ENCODE data around the gene GIPR.

Gene GIPR

GRCh38 chr19:45646345-45646698 is 21.7 kb upstream of the GIPR start:
- H3K9me3 ChIP-seq (ENCODE audit: control insufficient read depth, low read length): no peaks in the 10 kb centered on the region
- no peaks in the 10 kb centered on the region for H3K36me3 ChIP-seq (ENCODE audit: control insufficient read depth, insufficient read depth, low read length)
- peak overlapping the region; percentile 53 for H3K4me3 ChIP-seq (ENCODE audit: insufficient read depth, low read depth, low read length, poor library complexity, severe bottlenecking)
- H3K27me3 ChIP-seq (replicated peaks; ENCODE audit: control insufficient read depth, insufficient read depth, low read length, poor library complexity, severe bottlenecking): no peaks in the 10 kb centered on the region
- no peak for DNase-seq
- H3K27ac ChIP-seq (ENCODE audit: insufficient read depth, low read length, poor library complexity, severe bottlenecking): no peak overlapping the region
- peaks cover 19% of the 10 kb centered on the region for H3K4me1 ChIP-seq (ENCODE audit: control insufficient read depth, insufficient read depth, low read length, poor library complexity, severe bottlenecking)

GRCh38 chr19:45650722-45651121 is 17.3 kb upstream of the GIPR start:
- DNase-seq: no peak
- Histone ChIP-seq H3K9me3 (ENCODE audit: control insufficient read depth, low read length) (no peaks in the 10 kb centered on the region), H3K27me3 (replicated peaks; ENCODE audit: control insufficient read depth, insufficient read depth, low read length, poor library complexity, severe bottlenecking) (no peaks in the 10 kb centered on the region), H3K4me1 (ENCODE audit: control insufficient read depth, insufficient read depth, low read length, poor library complexity, severe bottlenecking) (peaks cover 5% of the 10 kb centered on the region), H3K4me3 (ENCODE audit: insufficient read depth, low read depth, low read length, poor library complexity, severe bottlenecking) (no peak overlapping the region), H3K27ac (ENCODE audit: insufficient read depth, low read length, poor library complexity, severe bottlenecking) (no peak overlapping the region), H3K36me3 (ENCODE audit: control insufficient read depth, insufficient read depth, low read length) (no peaks in the 10 kb centered on the region)

- Histone ChIP-seq H3K4me1 (ENCODE audit: control insufficient read depth, insufficient read depth, low read length, poor library complexity, severe bottlenecking) (no peaks in the 10 kb centered on the region), H3K27ac (ENCODE audit: insufficient read depth, low read length, poor library complexity, severe bottlenecking) (no peak overlapping the region), H3K9me3 (ENCODE audit: control insufficient read depth, low read length) (no peaks in the 10 kb centered on the region), H3K4me3 (ENCODE audit: insufficient read depth, low read depth, low read length, poor library complexity, severe bottlenecking) (no peak overlapping the region), H3K36me3 (ENCODE audit: control insufficient read depth, insufficient read depth, low read length) (no peaks in the 10 kb centered on the region), H3K27me3 (replicated peaks; ENCODE audit: control insufficient read depth, insufficient read depth, low read length, poor library complexity, severe bottlenecking) (no peaks in the 10 kb centered on the region)
- DNase-seq: no peak
Measured at GRCh38 chr19:45653634-45654033, 14.4 kb upstream of the GIPR start.

- Histone ChIP-seq H3K27me3 (replicated peaks; ENCODE audit: control insufficient read depth, insufficient read depth, low read length, poor library complexity, severe bottlenecking) (no peaks in the 10 kb centered on the region), H3K4me1 (ENCODE audit: control insufficient read depth, insufficient read depth, low read length, poor library complexity, severe bottlenecking) (no peaks in the 10 kb centered on the region), H3K4me3 (ENCODE audit: insufficient read depth, low read depth, low read length, poor library complexity, severe bottlenecking) (no peak overlapping the region), H3K27ac (ENCODE audit: insufficient read depth, low read length, poor library complexity, severe bottlenecking) (no peak overlapping the region), H3K36me3 (ENCODE audit: control insufficient read depth, insufficient read depth, low read length) (no peaks in the 10 kb centered on the region), H3K9me3 (ENCODE audit: control insufficient read depth, low read length) (no peaks in the 10 kb centered on the region)
- no peak for DNase-seq
Measured at GRCh38 chr19:45655073-45655472, 12.9 kb upstream of the GIPR start.

GRCh38 chr19:45657520-45658167 is 10.4 kb upstream of the GIPR start:
- no peak overlapping the region for H3K27ac ChIP-seq (ENCODE audit: insufficient read depth, low read length, poor library complexity, severe bottlenecking)
- DNase-seq: no peak
- no peaks in the 10 kb centered on the region for H3K36me3 ChIP-seq (ENCODE audit: control insufficient read depth, insufficient read depth, low read length)
- H3K27me3 ChIP-seq (replicated peaks; ENCODE audit: control insufficient read depth, insufficient read depth, low read length, poor library complexity, severe bottlenecking): no peaks in the 10 kb centered on the region
- H3K4me3 ChIP-seq (ENCODE audit: insufficient read depth, low read depth, low read length, poor library complexity, severe bottlenecking): no peak overlapping the region
- no peaks in the 10 kb centered on the region for H3K4me1 ChIP-seq (ENCODE audit: control insufficient read depth, insufficient read depth, low read length, poor library complexity, severe bottlenecking)
- no peaks in the 10 kb centered on the region for H3K9me3 ChIP-seq (ENCODE audit: control insufficient read depth, low read length)

GRCh38 chr19:45659096-45659729 is 8.8 kb upstream of the GIPR start:
- H3K4me3 ChIP-seq (ENCODE audit: insufficient read depth, low read depth, low read length, poor library complexity, severe bottlenecking): no peak overlapping the region
- no peak overlapping the region for H3K27ac ChIP-seq (ENCODE audit: insufficient read depth, low read length, poor library complexity, severe bottlenecking)
- H3K36me3 ChIP-seq (ENCODE audit: control insufficient read depth, insufficient read depth, low read length): no peaks in the 10 kb centered on the region
- H3K27me3 ChIP-seq (replicated peaks; ENCODE audit: control insufficient read depth, insufficient read depth, low read length, poor library complexity, severe bottlenecking): no peaks in the 10 kb centered on the region
- no peaks in the 10 kb centered on the region for H3K4me1 ChIP-seq (ENCODE audit: control insufficient read depth, insufficient read depth, low read length, poor library complexity, severe bottlenecking)
- no peaks in the 10 kb centered on the region for H3K9me3 ChIP-seq (ENCODE audit: control insufficient read depth, low read length)
- DNase-seq: no peak

- Histone ChIP-seq H3K4me3 (ENCODE audit: insufficient read depth, low read depth, low read length, poor library complexity, severe bottlenecking) (no peak overlapping the region), H3K27me3 (replicated peaks; ENCODE audit: control insufficient read depth, insufficient read depth, low read length, poor library complexity, severe bottlenecking) (no peaks in the 10 kb centered on the region), H3K36me3 (ENCODE audit: control insufficient read depth, insufficient read depth, low read length) (no peaks in the 10 kb centered on the region), H3K4me1 (ENCODE audit: control insufficient read depth, insufficient read depth, low read length, poor library complexity, severe bottlenecking) (no peaks in the 10 kb centered on the region), H3K27ac (ENCODE audit: insufficient read depth, low read length, poor library complexity, severe bottlenecking) (no peak overlapping the region), H3K9me3 (ENCODE audit: control insufficient read depth, low read length) (no peaks in the 10 kb centered on the region)
- no peak for DNase-seq
Measured at GRCh38 chr19:45660636-45661035, 7.4 kb upstream of the GIPR start.

- Histone ChIP-seq H3K27me3 (replicated peaks; ENCODE audit: control insufficient read depth, insufficient read depth, low read length, poor library complexity, severe bottlenecking) (peaks cover 3% of the 10 kb centered on the region), H3K4me3 (ENCODE audit: insufficient read depth, low read depth, low read length, poor library complexity, severe bottlenecking) (no peak overlapping the region), H3K27ac (ENCODE audit: insufficient read depth, low read length, poor library complexity, severe bottlenecking) (no peak overlapping the region), H3K4me1 (ENCODE audit: control insufficient read depth, insufficient read depth, low read length, poor library complexity, severe bottlenecking) (peaks cover 12% of the 10 kb centered on the region), H3K36me3 (ENCODE audit: control insufficient read depth, insufficient read depth, low read length) (no peaks in the 10 kb centered on the region), H3K9me3 (ENCODE audit: control insufficient read depth, low read length) (no peaks in the 10 kb centered on the region)
- no peak for DNase-seq
Measured at GRCh38 chr19:45663800-45664199, 4.2 kb upstream of the GIPR start.

- Histone ChIP-seq H3K27ac (ENCODE audit: insufficient read depth, low read length, poor library complexity, severe bottlenecking) (no peak overlapping the region), H3K36me3 (ENCODE audit: control insufficient read depth, insufficient read depth, low read length) (no peaks in the 10 kb centered on the region), H3K4me1 (ENCODE audit: control insufficient read depth, insufficient read depth, low read length, poor library complexity, severe bottlenecking) (peaks cover 20% of the 10 kb centered on the region), H3K9me3 (ENCODE audit: control insufficient read depth, low read length) (no peaks in the 10 kb centered on the region), H3K27me3 (replicated peaks; ENCODE audit: control insufficient read depth, insufficient read depth, low read length, poor library complexity, severe bottlenecking) (peaks cover 9% of the 10 kb centered on the region), H3K4me3 (ENCODE audit: insufficient read depth, low read depth, low read length, poor library complexity, severe bottlenecking) (no peak overlapping the region)
- no peak for DNase-seq
Measured at GRCh38 chr19:45664575-45664974, 3.4 kb upstream of the GIPR start.

GRCh38 chr19:45668342-45668871 is 386 bp downstream of the GIPR start:
- Histone ChIP-seq H3K4me3 (ENCODE audit: insufficient read depth, low read depth, low read length, poor library complexity, severe bottlenecking) (peak overlapping the region; percentile 56), H3K4me1 (ENCODE audit: control insufficient read depth, insufficient read depth, low read length, poor library complexity, severe bottlenecking) (peaks cover 26% of the 10 kb centered on the region), H3K27ac (ENCODE audit: insufficient read depth, low read length, poor library complexity, severe bottlenecking) (no peak overlapping the region), H3K27me3 (replicated peaks; ENCODE audit: control insufficient read depth, insufficient read depth, low read length, poor library complexity, severe bottlenecking) (peaks cover 25% of the 10 kb centered on the region), H3K9me3 (ENCODE audit: control insufficient read depth, low read length) (no peaks in the 10 kb centered on the region), H3K36me3 (ENCODE audit: control insufficient read depth, insufficient read depth, low read length) (no peaks in the 10 kb centered on the region)
- DNase-seq: peak in 1 of 3 donors; percentile 15
